SU-DHL-6 (cell line): Measurements from ENCODE around the gene SLC22A23.

Experiments
- EZH2phosphoT487 ChIP-seq: fragments of 200-600 bp; sonication (generic), shearing (Covaris generic); conservative IDR thresholded peaks from 2 replicates; pipeline ENCODE4 v1.6.1; 2018; ENCODE audit warnings: mild to moderate bottlenecking, antibody characterized with exemption, low read length, moderate library complexity, mixed read lengths
- TF ChIP-seq, protein P1 (sequence below): fragments of 200-600 bp; sonication (generic); IDR thresholded peaks from one replicate; pipeline ENCODE4 v1.5.1; 2017; ENCODE audit warnings: antibody characterized with exemption, mild to moderate bottlenecking, low read length, moderate library complexity; ENCODE audit not compliant: insufficient read depth, poor library complexity, severe bottlenecking

DNA sequence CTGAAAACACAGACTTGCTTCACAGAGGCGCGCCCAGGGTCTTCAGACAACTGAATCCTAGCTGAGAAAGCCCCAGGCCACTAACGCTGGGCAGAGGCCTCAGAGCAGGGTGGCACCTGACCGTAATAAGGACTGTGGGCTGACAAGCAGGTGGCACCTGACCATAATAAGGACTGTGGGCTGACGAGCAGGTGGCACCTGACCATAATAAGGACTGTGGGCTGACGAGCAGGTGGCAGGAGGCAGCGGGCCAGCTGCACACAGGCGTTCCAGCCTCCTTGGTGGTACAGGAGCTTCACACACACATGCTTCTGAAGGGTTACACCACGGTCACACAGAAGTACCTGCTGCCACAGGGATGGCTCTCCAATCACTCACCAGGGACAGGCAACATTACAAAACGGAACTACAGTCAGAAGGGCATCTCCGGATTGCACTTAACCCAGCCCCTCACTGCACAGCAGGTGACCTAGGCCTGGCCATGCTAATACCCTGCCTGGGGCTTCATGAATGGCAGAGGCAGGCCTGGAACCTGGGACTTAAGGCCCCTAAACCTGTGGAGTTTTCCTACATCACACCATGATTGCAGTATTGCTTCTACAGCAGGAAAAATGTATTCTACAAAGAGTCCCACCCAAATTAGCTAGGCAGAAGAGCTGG is 147.3 kb downstream of the SLC22A23 start:
- TF ChIP-seq, protein P1, sequence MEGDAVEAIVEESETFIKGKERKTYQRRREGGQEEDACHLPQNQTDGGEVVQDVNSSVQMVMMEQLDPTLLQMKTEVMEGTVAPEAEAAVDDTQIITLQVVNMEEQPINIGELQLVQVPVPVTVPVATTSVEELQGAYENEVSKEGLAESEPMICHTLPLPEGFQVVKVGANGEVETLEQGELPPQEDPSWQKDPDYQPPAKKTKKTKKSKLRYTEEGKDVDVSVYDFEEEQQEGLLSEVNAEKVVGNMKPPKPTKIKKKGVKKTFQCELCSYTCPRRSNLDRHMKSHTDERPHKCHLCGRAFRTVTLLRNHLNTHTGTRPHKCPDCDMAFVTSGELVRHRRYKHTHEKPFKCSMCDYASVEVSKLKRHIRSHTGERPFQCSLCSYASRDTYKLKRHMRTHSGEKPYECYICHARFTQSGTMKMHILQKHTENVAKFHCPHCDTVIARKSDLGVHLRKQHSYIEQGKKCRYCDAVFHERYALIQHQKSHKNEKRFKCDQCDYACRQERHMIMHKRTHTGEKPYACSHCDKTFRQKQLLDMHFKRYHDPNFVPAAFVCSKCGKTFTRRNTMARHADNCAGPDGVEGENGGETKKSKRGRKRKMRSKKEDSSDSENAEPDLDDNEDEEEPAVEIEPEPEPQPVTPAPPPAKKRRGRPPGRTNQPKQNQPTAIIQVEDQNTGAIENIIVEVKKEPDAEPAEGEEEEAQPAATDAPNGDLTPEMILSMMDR = no peak
- no peak for TF ChIP-seq EZH2phosphoT487
